ENCODE results near the gene PJA2. TPM values are rescaled to one million over a fixed set of nuclear protein-coding genes. Genes with fewer than 3 reads are reported as not detected.

Gene PJA2
- total and polyA plus RNA-seq, 9 of the 15 experiments (the other 6 are each of a cell fraction or from before 2014, with no cell fraction given), result 25.1 to 82.1 (median 50.1) TPM

GRCh38 chr5:109418712-109419352 lies 9.1 kb upstream of the PJA2 start (continued):
- TF ChIP-seq HMBOX1 (IDR thresholded peaks at IDR 0.05) (0 out of 2 replicates have a peak, but pooled peaks have one; percentile 12), ETV5 (CRISPR knock-in tag; IDR thresholded peaks at IDR 0.05; ENCODE audit: low read depth) (no peak), DPF2 (IDR thresholded peaks at IDR 0.05) (0 out of 2 replicates have a peak, but pooled peaks have one; percentile 25), SREBF1 (IDR thresholded peaks at IDR 0.05; ENCODE audit: borderline replicate concordance, low read depth, low read length) (no peak), UBTF (IDR thresholded peaks at IDR 0.05; ENCODE audit: borderline replicate concordance in 1 of 2, low read depth in 2 of 2, low read length in 2 of 2) (no peak), ZNF79 (CRISPR knock-in tag; IDR thresholded peaks at IDR 0.05; ENCODE audit: low read depth) (0 out of 2 replicates have a peak, but pooled peaks have one; percentile 46), MCM7 (IDR thresholded peaks at IDR 0.05) (no peak), SIN3A (IDR thresholded peaks at IDR 0.05; ENCODE audit: borderline replicate concordance in 2 of 2, control insufficient read depth in 1 of 2, low read depth in 2 of 2, low read length in 2 of 2) (no peak), XRCC4 (IDR thresholded peaks at IDR 0.05; ENCODE audit: extremely low read depth, insufficient read depth, insufficient read length) (no peak), BRD9 (IDR thresholded peaks at IDR 0.05; ENCODE audit: low read depth, partially characterized antibody) (no peak), POLR2H (tag; IDR thresholded peaks at IDR 0.05; ENCODE audit: low read depth) (peak; percentile 13; the same call in 1 of the 2 replicates), SAFB (IDR thresholded peaks at IDR 0.05; ENCODE audit: borderline replicate concordance, low read depth, low read length) (no peak), ERF (CRISPR knock-in tag; IDR thresholded peaks at IDR 0.05) (peak; percentile 71; the same call in 1 of the 2 replicates), GTF2E2 (tag; IDR thresholded peaks at IDR 0.05) (no peak), E2F3 (CRISPR knock-in tag; IDR thresholded peaks at IDR 0.05) (0 out of 2 replicates have a peak, but pooled peaks have one; percentile 41), KLF16 (IDR thresholded peaks at IDR 0.05) (no peak), ZKSCAN3 (CRISPR knock-in tag; IDR thresholded peaks at IDR 0.05) (no peak), ZZZ3 (IDR thresholded peaks at IDR 0.05) (no peak), NRF1 (conservative IDR thresholded peaks at IDR 0.05 in 1 of 2, IDR thresholded peaks at IDR 0.05 in 1 of 2) (no peak), MIER1 (IDR thresholded peaks at IDR 0.05; ENCODE audit: low read depth) (no peak), KLF13 (tag; IDR thresholded peaks at IDR 0.05; ENCODE audit: borderline replicate concordance, low read depth) (no peak), ELK3 (CRISPR knock-in tag; IDR thresholded peaks at IDR 0.05) (no peak), ZNF561 (CRISPR knock-in tag; conservative IDR thresholded peaks at IDR 0.05) (no peak), ZBTB9 (CRISPR knock-in tag; IDR thresholded peaks at IDR 0.05) (peak; percentile 56; the same call in 1 of the 2 replicates)
